HG02885 (cell line): ENCODE data around the gene JAK1.
"Not testable (repeated sequence)": the region's sequence is repeated elsewhere in the genome, so short reads cannot be mapped to it uniquely, and the experiment has no call there.

ENCODE experiments used
- ATAC-seq: cut with Tn5 transposase; IDR thresholded peaks from one replicate; pipeline ENCODE4 v1.9.1; 2021; ENCODE audit warnings: mild to moderate bottlenecking; ENCODE audit not compliant: unreplicated experiment, poor library complexity

JAK1 gene

GRCh38 chr1:64953241-64953640, 13.1 kb downstream of the JAK1 start:
- no peak for ATAC-seq

GRCh38 chr1:64950284-64950809, 16.0 kb downstream of the JAK1 start:
- ATAC-seq = no peak

GRCh38 chr1:64948905-64949833, 17.2 kb downstream of the JAK1 start:
- no peak for ATAC-seq

GRCh38 chr1:64948216-64948615, 18.1 kb downstream of the JAK1 start:
- no peak for ATAC-seq

- no peak for ATAC-seq
Observed at GRCh38 chr1:64946916-64947315, 19.4 kb downstream of the JAK1 start.

- ATAC-seq = no peak
Observed at GRCh38 chr1:64944913-64945312, 21.4 kb downstream of the JAK1 start.

- no peak for ATAC-seq
Observed at GRCh38 chr1:64942675-64943074, 23.7 kb downstream of the JAK1 start.

- no peak for ATAC-seq
Observed at GRCh38 chr1:64942118-64942517, 24.2 kb downstream of the JAK1 start.

GRCh38 chr1:64941461-64942117, 24.8 kb downstream of the JAK1 start:
- no peak for ATAC-seq

- ATAC-seq = no peak
Observed at GRCh38 chr1:64940025-64940424, 26.3 kb downstream of the JAK1 start.

GRCh38 chr1:64938991-64939390, 27.4 kb downstream of the JAK1 start:
- ATAC-seq = no peak

GRCh38 chr1:64936956-64937355, 29.4 kb downstream of the JAK1 start:
- no peak for ATAC-seq

- ATAC-seq = no peak
Observed at GRCh38 chr1:64935551-64936155, 30.7 kb downstream of the JAK1 start.

GRCh38 chr1:64934878-64935275, 31.5 kb downstream of the JAK1 start:
- ATAC-seq = no peak

- ATAC-seq = no peak
Observed at GRCh38 chr1:64934115-64934877, 32.1 kb downstream of the JAK1 start.

- ATAC-seq = peak; percentile 50
Observed at GRCh38 chr1:64933296-64934070, 32.9 kb downstream of the JAK1 start.

- no peak for ATAC-seq
Observed at GRCh38 chr1:64932962-64933295, 33.4 kb downstream of the JAK1 start.

- not testable (repeated sequence) for ATAC-seq
Observed at GRCh38 chr1:64930640-64931039, 35.7 kb downstream of the JAK1 start.

GRCh38 chr1:64929221-64929620, 37.1 kb downstream of the JAK1 start:
- ATAC-seq = no peak

- ATAC-seq = no peak
Observed at GRCh38 chr1:64928325-64928724, 38.0 kb downstream of the JAK1 start.
